ENCODE measurements around the gene LMNTD2. TPM values are rescaled to one million over a fixed set of nuclear protein-coding genes. Genes with fewer than 3 reads are reported as not detected.

Gene LMNTD2
- total and polyA plus RNA-seq, 2 donors (not counting 3 experiments of a cell fraction or from before 2014, with no cell fraction given), result 2.1 to 2.6 TPM

GRCh38 chr11:507727-508515 is 52.6 kb downstream of the LMNTD2 start:
- H3K36me3 ChIP-seq (ENCODE audit: control insufficient read depth in 2 of 2, extremely low read depth in 1 of 2, insufficient read depth in 2 of 2, low read length in 2 of 2), result no peaks in the 10 kb centered on the region
- TF ChIP-seq POLR2AphosphoS5 (IDR thresholded peaks at IDR 0.05; ENCODE audit: insufficient read depth, low read depth, low read length) (no peak), EZH2 (IDR thresholded peaks at IDR 0.05; ENCODE audit: borderline replicate concordance, low read depth, low read length, severe bottlenecking) (no peak), MYC (IDR thresholded peaks at IDR 0.05; ENCODE audit: low read depth, low read length) (no peak), FOS (IDR thresholded peaks at IDR 0.05; ENCODE audit: borderline replicate concordance, insufficient read depth, low read length) (no peak), MAX (IDR thresholded peaks at IDR 0.05; ENCODE audit: insufficient read depth, insufficient read length) (no peak), JUN (IDR thresholded peaks at IDR 0.05; ENCODE audit: borderline replicate concordance, insufficient read depth, insufficient read length, low read depth) (no peak), POLR2A (IDR thresholded peaks at IDR 0.05; ENCODE audit: low read depth, low read length) (no peak), GATA2 (IDR thresholded peaks at IDR 0.05; ENCODE audit: insufficient read depth, insufficient read length, low read depth, low read length) (no peak), CTCF (IDR thresholded peaks at IDR 0.05; ENCODE audit: extremely low read depth in 1 of 2, insufficient read depth in 1 of 2, low read depth in 1 of 2, low read length in 2 of 2) (no peak)
- H3K4me1 ChIP-seq (ENCODE audit: control insufficient read depth, extremely low read depth, insufficient read depth, low read length), result peaks cover 24% of the 10 kb centered on the region
- peak overlapping the region; percentile 66 for H3K4me2 ChIP-seq (ENCODE audit: insufficient read depth, low read length)
- peak overlapping the region; percentile 45 to 81 (median 57) for H3K4me3 ChIP-seq (replicated peaks in 1 of 3; ENCODE audit: insufficient read depth in 1 of 3, low read depth in 1 of 3, low read length in 3 of 3)
- peaks cover 19% of the 10 kb centered on the region for H3K79me2 ChIP-seq (ENCODE audit: control insufficient read depth, insufficient read depth, low read length)
- dilution Hi-C loops (cut with MboI; ENCODE audit: extremely low pct_ligation_motif_present, low sequenced_read_pairs), result no loop called here
- FAIRE-seq, result no peak
- no peaks in the 10 kb centered on the region for H4K20me1 ChIP-seq (replicated peaks; ENCODE audit: control insufficient read depth, extremely low read depth, insufficient read depth, low read length)
- DNase-seq (ENCODE audit: low read depth, low spot score), result no peak
- POLR2A ChIA-PET, result no interaction called here
- no peaks in the 10 kb centered on the region for H3K9me3 ChIP-seq (replicated peaks; ENCODE audit: control insufficient read depth, insufficient read depth, low read length)
- no peaks in the 10 kb centered on the region for H3K9me1 ChIP-seq (replicated peaks; ENCODE audit: control insufficient read depth, extremely low read depth, insufficient read depth, low read length)
- no peaks in the 10 kb centered on the region for H3K27me3 ChIP-seq (ENCODE audit: control insufficient read depth in 2 of 2, insufficient read depth in 2 of 2, low read length in 2 of 2)
- CTCF ChIA-PET, result interaction anchor here (0.9 to 1.4 kb wide), 3 partner anchors 10 to 101 kb away, joined by 3 to 6 read pairs (median 3); no protein-coding TSS in a partner anchor
- no TSS peak for BruUV-seq (replicated peaks)
- peak overlapping the region; percentile 41 for H3K27ac ChIP-seq (ENCODE audit: insufficient read depth, low read depth, low read length)
- intact Hi-C loops (cut with micrococcal nuclease), result loop anchor here (1.0 to 2.0 kb wide), 4 partner anchors 10 to 271 kb away; partner anchors contain the start of genes PSMD13, PTDSS2, SIGIRR and SIRT3
- H3K9ac ChIP-seq (replicated peaks; ENCODE audit: extremely low read depth, insufficient read depth, low read length), result peak overlapping the region; percentile 75
- H2AFZ ChIP-seq (ENCODE audit: low read depth, low read length), result peak overlapping the region; percentile 34
